HEK293T (cell line): ENCODE data around the gene GTF3C4.
"Not testable (repeated sequence)": the region's sequence is repeated elsewhere in the genome, so short reads cannot be mapped to it uniquely, and the experiment has no call there.

Experiments
- CTCF ChIA-PET: fragments of 350-600 bp; formaldehyde crosslinking; extraction: SDS; loops from one replicate; lab custom pipeline; 2021; ENCODE audit warnings: antibody characterized with exemption, inconsistent platforms; lab: Yijun Ruan, JAX
- POLR2A ChIA-PET: fragments of 350-600 bp; formaldehyde crosslinking; extraction: SDS; loops from one replicate; lab custom pipeline; 2020; ENCODE audit warnings: antibody characterized with exemption, inconsistent platforms; lab: Yijun Ruan, JAX
- DNase-seq: peaks from one replicate; pipeline ENCODE4 v3.0.0; 2012; ENCODE audit warnings: mixed read lengths; ENCODE audit errors: extremely low spot score
- ARNT ChIP-seq: fragments of 450-650 bp; IDR thresholded peaks from 2 replicates; pipeline ENCODE4 v1.6.1; 2017; ENCODE audit warnings: mild to moderate bottlenecking
- BHLHE40 ChIP-seq: fragments of 450-650 bp; IDR thresholded peaks from 2 replicates; pipeline ENCODE4 v1.6.1; 2016; ENCODE audit warnings: mild to moderate bottlenecking, moderate library complexity, borderline replicate concordance
- CTBP1 ChIP-seq: fragments of 450-650 bp; IDR thresholded peaks from 2 replicates; pipeline ENCODE4 v1.6.1; 2016; ENCODE audit warnings: borderline replicate concordance
- ELF4 ChIP-seq: fragments of 450-650 bp; IDR thresholded peaks from 2 replicates; pipeline ENCODE4 v1.6.1; 2017; ENCODE audit warnings: antibody characterized with exemption
- FOXA1 ChIP-seq: fragments of 450-650 bp; IDR thresholded peaks from 2 replicates; pipeline ENCODE4 v1.6.1; 2016; ENCODE audit warnings: mild to moderate bottlenecking
- FOXK2 ChIP-seq: fragments of 450-650 bp; IDR thresholded peaks from 2 replicates; pipeline ENCODE4 v1.6.1; 2016; ENCODE audit warnings: mild to moderate bottlenecking
- FOXM1 ChIP-seq: fragments of 450-650 bp; IDR thresholded peaks from 2 replicates; pipeline ENCODE4 v1.6.1; 2017; ENCODE audit warnings: mild to moderate bottlenecking, borderline replicate concordance
- HDGF ChIP-seq: fragments of 450-650 bp; IDR thresholded peaks from 2 replicates; pipeline ENCODE4 v1.6.1; 2017; ENCODE audit warnings: antibody characterized with exemption, borderline replicate concordance
- L3MBTL2 ChIP-seq: fragments of 450-650 bp; conservative IDR thresholded peaks from 2 replicates; pipeline ENCODE4 v1.6.1; 2016; ENCODE audit warnings: mild to moderate bottlenecking
- LEF1 ChIP-seq: fragments of 450-650 bp; IDR thresholded peaks from 2 replicates; pipeline ENCODE4 v1.6.1; 2017; ENCODE audit warnings: mild to moderate bottlenecking, borderline replicate concordance
- NFRKB ChIP-seq: fragments of 450-650 bp; IDR thresholded peaks from 2 replicates; pipeline ENCODE4 v1.6.1; 2016; ENCODE audit warnings: mild to moderate bottlenecking, moderate library complexity
- PKNOX1 ChIP-seq: fragments of 450-650 bp; IDR thresholded peaks from 2 replicates; pipeline ENCODE4 v1.6.1; 2016
- SP1 ChIP-seq: fragments of 450-650 bp; IDR thresholded peaks from 2 replicates; pipeline ENCODE4 v1.6.1; 2017
- SUZ12 ChIP-seq: fragments of 450-650 bp; IDR thresholded peaks from 2 replicates; pipeline ENCODE4 v1.6.1; 2016; ENCODE audit warnings: mild to moderate bottlenecking
- TARDBP ChIP-seq: fragments of 450-650 bp; IDR thresholded peaks from 2 replicates; pipeline ENCODE4 v1.6.1; 2016
- ZNF384 ChIP-seq: fragments of 450-650 bp; IDR thresholded peaks from 2 replicates; pipeline ENCODE4 v1.6.1; 2016

The GTF3C4 gene

GRCh38 chr9:132712753-132713152 is 42.5 kb downstream of the GTF3C4 start:
- CTCF ChIA-PET, result no interaction called here
- POLR2A ChIA-PET, result no interaction called here
- TF ChIP-seq BHLHE40, result no peak
- no peak for TF ChIP-seq SP1
- TF ChIP-seq ARNT, result no peak
- TF ChIP-seq TARDBP, result no peak
- TF ChIP-seq SUZ12, result no peak
- no peak for TF ChIP-seq FOXA1
- TF ChIP-seq FOXM1, result no peak
- no peak for TF ChIP-seq HDGF
- no peak for TF ChIP-seq CTBP1
- TF ChIP-seq PKNOX1, result no peak
- TF ChIP-seq ELF4, result no peak
- TF ChIP-seq L3MBTL2, result no peak
- TF ChIP-seq FOXK2, result no peak
- no peak for TF ChIP-seq NFRKB
- no peak for TF ChIP-seq ZNF384
- no peak for TF ChIP-seq LEF1
- no peak for DNase-seq

GRCh38 chr9:132716007-132716406 is 45.7 kb downstream of the GTF3C4 start:
- no peak for DNase-seq
- ChIA-PET CTCF (no interaction called here), POLR2A (no interaction called here)
- no peak for TF ChIP-seq ARNT
- no peak for TF ChIP-seq TARDBP
- TF ChIP-seq LEF1, result no peak
- TF ChIP-seq CTBP1, result no peak
- no peak for TF ChIP-seq SUZ12
- no peak for TF ChIP-seq ELF4
- TF ChIP-seq SP1, result no peak
- TF ChIP-seq HDGF, result no peak
- TF ChIP-seq NFRKB, result no peak
- no peak for TF ChIP-seq ZNF384
- no peak for TF ChIP-seq FOXK2

DNA sequence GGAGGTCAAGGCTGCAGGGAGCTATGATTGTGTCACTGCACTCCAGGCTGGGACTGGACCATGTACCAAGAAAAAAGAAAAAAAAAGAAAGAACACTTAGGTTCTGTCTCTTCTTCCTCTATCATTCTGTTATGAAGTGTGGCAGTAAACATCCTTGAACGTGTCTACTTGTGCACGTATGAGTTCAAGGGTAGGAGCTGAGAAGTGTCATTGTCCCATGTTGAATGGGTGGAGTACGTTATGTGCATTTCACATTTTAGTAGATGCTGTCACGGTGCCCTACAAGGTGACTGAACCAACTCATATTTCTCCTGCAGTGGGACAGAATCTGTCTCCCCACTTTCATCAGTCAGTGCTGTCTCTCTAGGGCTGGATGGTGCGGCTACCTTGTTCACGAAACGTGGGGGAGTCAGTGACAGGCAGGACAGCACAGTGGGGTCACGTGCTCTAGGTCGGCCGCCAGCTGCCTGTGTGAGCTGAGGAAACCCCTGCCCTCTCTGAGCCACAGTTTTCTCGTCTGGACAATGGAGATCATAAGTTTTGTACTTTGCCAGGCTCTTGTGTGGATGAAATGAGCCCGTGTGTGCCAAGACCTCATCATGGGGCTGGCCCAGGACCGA is 47.2 kb downstream of the GTF3C4 start:
- CTCF ChIA-PET, result no interaction called here

DNA sequence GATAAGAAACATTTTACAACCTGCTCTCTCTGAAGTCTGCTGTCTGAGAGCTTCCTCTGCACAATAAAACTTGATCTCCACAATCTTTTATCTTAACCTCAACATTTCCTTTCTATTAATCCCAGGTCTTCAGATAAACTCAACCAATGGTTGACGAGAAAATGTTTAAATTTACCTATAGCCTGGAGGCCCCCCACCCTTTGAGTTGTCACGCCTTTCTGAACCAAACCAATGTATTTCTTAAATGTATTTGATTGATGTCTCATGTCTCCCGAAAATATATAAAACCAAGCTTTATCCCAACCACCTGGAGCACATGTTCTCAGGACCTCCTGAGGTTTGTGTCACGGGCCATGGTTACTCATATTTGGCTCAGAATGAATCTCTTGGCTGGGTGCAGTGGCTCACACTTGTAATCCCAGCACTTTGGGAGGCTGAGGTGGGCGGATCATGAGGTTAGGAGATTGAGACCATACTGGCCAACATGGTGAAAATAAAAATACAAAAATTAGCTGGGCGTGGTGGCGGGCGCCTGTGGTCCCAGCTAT is 48.2 kb downstream of the GTF3C4 start:
- CTCF ChIA-PET, DNase-seq, POLR2A ChIA-PET: not testable (repeated sequence)

More for the DNA sequence above, 47.2 kb downstream of the GTF3C4 start:
- POLR2A ChIA-PET, result no interaction called here
- no peak for DNase-seq
- TF ChIP-seq ARNT, result no peak
- no peak for TF ChIP-seq TARDBP
- no peak for TF ChIP-seq SP1
- TF ChIP-seq ZNF384, result no peak
- TF ChIP-seq FOXA1, result no peak
- no peak for TF ChIP-seq L3MBTL2
- TF ChIP-seq NFRKB, result no peak
- TF ChIP-seq BHLHE40, result no peak
- no peak for TF ChIP-seq ELF4
- TF ChIP-seq PKNOX1, result no peak
- no peak for TF ChIP-seq SUZ12
- no peak for TF ChIP-seq CTBP1
- TF ChIP-seq HDGF, result no peak
- TF ChIP-seq LEF1, result no peak
- TF ChIP-seq FOXM1, result no peak
- no peak for TF ChIP-seq FOXK2

GRCh38 chr9:132721661-132722060 is 51.4 kb downstream of the GTF3C4 start:
- ChIA-PET POLR2A (interaction anchor here (0.6 kb wide), 1 partner anchor 39 kb away, joined by 3 read pairs; no protein-coding TSS in a partner anchor), CTCF (no interaction called here)
- no peak for DNase-seq
- TF ChIP-seq HDGF, result no peak
- TF ChIP-seq FOXA1, result no peak
- no peak for TF ChIP-seq CTBP1
- no peak for TF ChIP-seq LEF1
- TF ChIP-seq SP1, result no peak
- TF ChIP-seq L3MBTL2, result no peak
- no peak for TF ChIP-seq FOXK2
- TF ChIP-seq SUZ12, result no peak
- no peak for TF ChIP-seq BHLHE40
- no peak for TF ChIP-seq TARDBP
- no peak for TF ChIP-seq NFRKB

DNA sequence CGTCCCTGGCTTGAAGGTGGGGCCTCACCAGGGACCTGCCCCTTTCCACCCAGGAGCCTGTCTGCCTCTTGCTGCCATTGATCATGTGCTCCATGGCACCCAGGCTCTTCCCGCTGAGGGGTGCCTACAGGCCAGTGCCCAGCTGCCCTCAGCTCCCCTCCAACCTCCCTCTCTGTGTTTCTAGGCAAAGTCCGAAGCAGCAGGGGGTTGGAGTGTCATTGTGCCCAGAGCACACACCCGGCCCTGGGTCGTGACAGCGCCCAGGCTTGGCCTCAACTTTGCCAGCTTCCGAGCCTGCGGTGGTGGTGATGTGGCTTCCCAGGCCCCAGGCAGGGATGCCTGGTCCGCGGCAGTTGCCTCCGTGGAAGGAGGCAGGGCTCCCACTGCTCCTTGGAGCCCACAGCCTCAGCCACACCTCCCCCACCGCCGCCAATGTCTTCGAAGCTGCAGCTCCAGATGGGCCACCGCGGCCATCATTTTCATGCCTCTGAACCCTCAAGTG is 52.4 kb downstream of the GTF3C4 start:
- ChIA-PET CTCF (no interaction called here), POLR2A (interaction anchor here (0.6 kb wide), 1 partner anchor 13 kb away, joined by 4 read pairs; no protein-coding TSS in a partner anchor)
- TF ChIP-seq ARNT (no peak), L3MBTL2 (no peak), HDGF (no peak), FOXM1 (no peak), LEF1 (no peak), FOXA1 (no peak), ZNF384 (no peak), SUZ12 (no peak), TARDBP (no peak), PKNOX1 (no peak), CTBP1 (no peak), NFRKB (no peak), BHLHE40 (no peak), SP1 (no peak), FOXK2 (no peak), ELF4 (no peak)
- no peak for DNase-seq
